GM10248 (cell line): Measurements from ENCODE around the gene TRAPPC3.

Experiments used
- CTCF ChIA-PET: fragments of 300-600 bp; sonication (Branson Sonifier 250); formaldehyde crosslinking; extraction: SDS; loops from one replicate; lab custom pipeline; 2021; ENCODE audit warnings: antibody characterized with exemption; lab: Yijun Ruan, JAX
- POLR2A ChIA-PET: fragments of 350-650 bp; sonication (Branson Sonifier 250); formaldehyde crosslinking; extraction: SDS; loops from one replicate; lab custom pipeline; 2020; ENCODE audit warnings: antibody characterized with exemption; lab: Yijun Ruan, JAX
- DNase-seq: peaks from one replicate; pipeline ENCODE4 v3.0.0; 2012; ENCODE audit errors: extremely low spot score
- CTCF ChIP-seq: IDR thresholded peaks from 2 replicates; pipeline ENCODE4 v1.5.1; 2012; ENCODE audit warnings: mild to moderate bottlenecking, low read depth; ENCODE audit errors: extremely low read depth, missing control alignments, control extremely low read depth

TRAPPC3 gene

GRCh38 chr1:36092166-36092797 is 57.0 kb downstream of the TRAPPC3 start:
- no peak for DNase-seq
- CTCF ChIA-PET: interaction anchor here (1.2 to 19.1 kb wide), 3 partner anchors 42 to 250 kb away, joined by 3 to 226 read pairs (median 4); no protein-coding TSS in a partner anchor
- POLR2A ChIA-PET: no interaction called here
- TF ChIP-seq CTCF: no peak

GRCh38 chr1:36091698-36092097 is 57.6 kb downstream of the TRAPPC3 start:
- TF ChIP-seq CTCF: no peak
- no peak for DNase-seq
- CTCF ChIA-PET: interaction anchor here (19.1 kb wide), 1 partner anchor 42 kb away, joined by 226 read pairs; no protein-coding TSS in a partner anchor
- POLR2A ChIA-PET: no interaction called here

- no peak for TF ChIP-seq CTCF
- POLR2A ChIA-PET: no interaction called here
- no peak for DNase-seq
- CTCF ChIA-PET: interaction anchor here (0.8 to 19.1 kb wide), 2 partner anchors 9 to 43 kb away, joined by 3 to 226 read pairs; no protein-coding TSS in a partner anchor
Measured at GRCh38 chr1:36091141-36091540, 58.1 kb downstream of the TRAPPC3 start.

- peak; percentile 40 for DNase-seq
- ChIA-PET CTCF (interaction anchor here (19.1 kb wide), 1 partner anchor 44 kb away, joined by 226 read pairs; no protein-coding TSS in a partner anchor), POLR2A (no interaction called here)
- TF ChIP-seq CTCF: no peak
Measured at GRCh38 chr1:36089393-36090121, 59.7 kb downstream of the TRAPPC3 start.

GRCh38 chr1:36088577-36089392 is 60.5 kb downstream of the TRAPPC3 start, which contains the start of gene ADPRS:
Gene ADPRS (plus strand): TSS chr1:36088892. CDS start chr1:36088905, 13 bp downstream.
- POLR2A ChIA-PET: no interaction called here
- CTCF ChIA-PET: interaction anchor here (0.9 to 19.1 kb wide), 3 partner anchors 45 to 226 kb away, joined by 3 to 226 read pairs (median 11); no protein-coding TSS in a partner anchor
- peak; percentile 94 for DNase-seq
- TF ChIP-seq CTCF: peak; percentile 98

- ChIA-PET POLR2A (no interaction called here), CTCF (interaction anchor here (0.9 to 2.2 kb wide), 3 partner anchors 100 to 226 kb away, joined by 3 to 11 read pairs (median 3); no protein-coding TSS in a partner anchor)
- no peak for DNase-seq
- TF ChIP-seq CTCF: no peak
Measured at GRCh38 chr1:36088265-36088576, 61.1 kb downstream of the TRAPPC3 start.
